Activated T-cell treated with anti-CD3 and anti-CD28 coated beads for 24 hours (primary cell): ENCODE results near the gene C1D.

Experiments used
- DNase-seq: peaks from one replicate; pipeline ENCODE4 v3.0.0-alpha.2; 2020; ENCODE audit warnings: low read depth

C1D gene

GRCh38 chr2:68057658-68058396, 5.0 kb downstream of the C1D start:
- DNase-seq: no peak

GRCh38 chr2:68052717-68053422, 9.9 kb downstream of the C1D start:
- no peak for DNase-seq

GRCh38 chr2:68050353-68050752, 12.5 kb downstream of the C1D start:
- no peak for DNase-seq

DNA sequence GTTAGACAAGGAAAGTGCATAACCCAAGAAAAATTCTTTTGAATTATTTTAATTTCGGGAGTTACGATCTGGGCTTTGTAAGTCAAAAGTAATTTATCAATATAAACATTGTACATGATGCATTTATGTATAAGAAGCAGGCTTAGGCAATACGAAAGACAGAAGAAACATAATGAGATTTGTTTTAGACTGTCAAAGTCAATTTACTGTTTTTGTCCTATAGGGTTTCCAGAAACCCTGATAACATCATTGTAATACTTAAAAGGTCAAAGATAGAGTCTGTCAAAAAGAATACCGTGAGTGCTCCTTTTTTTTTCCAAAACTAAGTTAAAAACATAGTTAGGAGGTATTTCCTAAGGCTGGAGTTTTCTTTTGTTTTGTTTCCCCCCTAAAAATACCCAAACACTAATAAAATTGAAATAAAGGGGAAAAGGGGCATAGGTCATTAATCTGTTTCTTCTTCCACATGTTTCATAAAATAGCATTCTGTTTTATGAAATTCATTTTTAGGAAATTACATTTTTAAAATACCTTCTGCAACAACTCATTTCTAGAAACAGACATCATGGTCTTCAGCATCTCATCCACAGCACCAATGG, 16.1 kb downstream of the C1D start:
- DNase-seq: no peak

GRCh38 chr2:68046224-68046623, 16.6 kb downstream of the C1D start:
- no peak for DNase-seq

GRCh38 chr2:68045342-68045741, 17.5 kb downstream of the C1D start:
- DNase-seq: no peak

GRCh38 chr2:68044099-68044498, 18.7 kb downstream of the C1D start:
- DNase-seq: no peak

- DNase-seq: no peak
Observed at GRCh38 chr2:68043695-68044094, 19.1 kb downstream of the C1D start.

GRCh38 chr2:68043032-68043431, 19.8 kb downstream of the C1D start:
- no peak for DNase-seq

DNA sequence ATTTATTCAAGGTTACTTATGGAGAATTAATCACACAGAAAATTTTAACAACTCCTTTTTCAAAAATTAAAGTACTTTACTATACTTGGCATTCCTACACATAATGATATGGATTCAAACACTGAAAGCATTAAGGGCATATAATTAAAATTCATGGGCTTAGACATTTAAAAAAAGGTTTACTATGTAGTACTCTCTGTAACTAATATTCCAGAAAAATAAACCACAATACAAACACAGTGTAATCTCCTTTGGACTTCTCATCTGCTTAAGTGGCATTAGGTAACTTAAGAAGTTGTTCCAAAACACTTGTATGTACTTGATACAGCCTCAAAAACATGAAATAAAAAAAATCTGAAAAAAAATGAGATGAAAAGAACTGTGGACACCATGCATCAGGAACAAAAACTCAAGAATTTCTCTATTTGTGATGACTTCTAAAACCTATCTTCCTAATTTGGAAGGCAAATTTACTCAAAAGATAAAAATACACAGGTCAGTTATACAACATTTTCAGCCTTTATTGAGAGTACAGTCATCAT, 21.0 kb downstream of the C1D start:
- no peak for DNase-seq

GRCh38 chr2:68040078-68040477, 22.7 kb downstream of the C1D start:
- no peak for DNase-seq

DNA sequence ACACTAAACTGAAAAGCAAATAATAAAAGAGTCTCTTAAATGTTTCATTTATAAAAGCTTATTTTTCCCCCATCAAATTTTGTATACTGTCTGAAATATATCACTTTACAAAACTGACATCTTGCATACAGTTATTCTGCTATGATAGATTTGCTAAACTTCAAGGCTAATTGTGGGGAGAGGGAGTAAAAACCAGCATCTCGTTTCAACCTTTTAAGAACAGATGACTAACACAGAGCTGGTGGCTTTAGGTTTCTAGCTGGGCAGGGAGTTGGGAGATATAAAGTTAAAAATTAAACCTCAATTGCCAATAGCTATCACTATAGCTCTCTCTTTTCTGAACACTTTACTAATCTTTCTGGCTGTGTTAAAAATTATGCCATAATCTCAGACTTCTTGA, 23.5 kb downstream of the C1D start:
- no peak for DNase-seq

- DNase-seq: no peak
Observed at GRCh38 chr2:68032702-68033101, 30.1 kb downstream of the C1D start.

- DNase-seq: no peak
Observed at GRCh38 chr2:68031542-68032160, 31.2 kb downstream of the C1D start.

DNA sequence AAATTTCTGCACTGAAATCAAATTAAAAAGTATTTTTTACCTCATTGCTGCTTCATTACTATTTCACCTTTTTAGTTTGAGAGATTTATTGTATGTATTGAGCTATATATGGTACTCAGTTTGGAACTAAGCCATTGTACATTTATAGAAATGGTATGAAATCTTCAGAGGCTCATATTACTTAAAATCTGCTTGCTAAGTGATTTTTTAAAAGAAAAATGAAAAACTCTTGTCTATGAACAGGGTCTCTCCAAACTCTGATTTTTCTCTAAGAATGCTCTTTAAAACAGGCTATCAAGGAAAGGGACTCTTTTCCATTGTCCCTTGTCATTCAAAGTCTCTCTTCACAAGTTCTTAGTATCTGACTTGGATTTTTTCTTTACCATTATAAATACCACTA, 31.8 kb downstream of the C1D start:
- DNase-seq: no peak

- DNase-seq: no peak
Observed at GRCh38 chr2:68030529-68030928, 32.3 kb downstream of the C1D start.

DNA sequence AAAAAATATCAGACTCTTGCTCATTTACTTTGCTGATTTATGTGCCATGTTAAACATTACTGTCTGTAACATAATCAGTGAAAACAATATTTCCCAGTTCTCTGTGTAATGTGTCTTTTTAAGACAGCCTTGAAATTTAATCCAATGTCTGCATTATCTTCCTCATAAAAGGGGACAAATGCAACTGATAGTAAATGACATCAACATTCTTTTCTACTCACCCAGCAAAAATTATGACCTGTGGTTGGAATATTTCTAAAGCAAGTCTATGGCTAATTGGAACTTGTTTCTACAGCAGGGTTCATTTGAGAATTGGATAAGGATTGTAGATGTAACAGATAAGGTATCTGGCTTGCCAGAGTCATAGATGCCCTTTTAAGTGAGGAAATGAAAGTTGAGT, 34.8 kb downstream of the C1D start:
- DNase-seq: no peak

DNA sequence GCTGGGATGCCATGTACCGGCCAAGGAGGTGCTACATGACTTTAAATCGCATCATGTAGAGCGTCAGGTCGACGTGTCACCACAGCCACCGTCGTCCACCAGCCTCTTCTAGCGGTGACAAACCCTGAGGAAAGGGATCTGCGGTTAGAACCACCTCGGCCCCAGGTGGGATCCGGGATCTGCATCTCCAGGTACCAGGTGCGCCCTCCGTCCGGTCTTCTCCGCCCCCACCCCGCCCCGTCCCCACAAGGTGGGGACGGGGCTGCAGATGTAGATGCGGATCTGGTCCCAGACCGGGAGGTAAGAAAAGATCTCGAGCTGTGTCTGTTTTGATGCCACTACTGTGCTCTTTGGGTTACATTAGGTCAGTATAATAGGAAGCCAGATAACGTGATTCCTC, 38.4 kb downstream of the C1D start:
- DNase-seq: no peak

- DNase-seq: no peak
Observed at GRCh38 chr2:68023904-68024303, 38.9 kb downstream of the C1D start.

GRCh38 chr2:68018727-68019126, 44.1 kb downstream of the C1D start:
- no peak for DNase-seq

- DNase-seq: no peak
Observed at GRCh38 chr2:68009526-68009925, 53.3 kb downstream of the C1D start.

GRCh38 chr2:68000170-68000825, 62.5 kb downstream of the C1D start:
- no peak for DNase-seq
